ENCODE results near the gene SYPL1.

Gene SYPL1

DNA sequence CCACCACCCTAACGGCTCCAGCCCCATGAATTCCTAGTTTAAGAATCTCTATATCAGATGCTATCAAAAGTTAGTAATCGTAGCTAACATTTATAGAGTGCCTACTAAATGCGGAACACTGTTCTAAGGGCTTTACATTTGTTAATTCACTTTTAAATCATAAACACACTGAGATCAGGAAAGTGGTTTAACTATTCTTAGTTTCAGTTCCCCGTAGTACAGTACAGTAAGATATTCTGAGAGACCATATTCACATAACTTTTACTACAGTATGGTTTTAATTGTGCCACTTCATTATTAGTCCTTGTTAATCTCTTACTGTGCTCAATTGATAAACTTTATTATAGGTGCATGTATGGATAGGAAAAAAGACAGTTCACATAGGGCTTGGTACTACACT lies 22.5 kb downstream of the SYPL1 start:
- DNase-seq: no peak

DNA sequence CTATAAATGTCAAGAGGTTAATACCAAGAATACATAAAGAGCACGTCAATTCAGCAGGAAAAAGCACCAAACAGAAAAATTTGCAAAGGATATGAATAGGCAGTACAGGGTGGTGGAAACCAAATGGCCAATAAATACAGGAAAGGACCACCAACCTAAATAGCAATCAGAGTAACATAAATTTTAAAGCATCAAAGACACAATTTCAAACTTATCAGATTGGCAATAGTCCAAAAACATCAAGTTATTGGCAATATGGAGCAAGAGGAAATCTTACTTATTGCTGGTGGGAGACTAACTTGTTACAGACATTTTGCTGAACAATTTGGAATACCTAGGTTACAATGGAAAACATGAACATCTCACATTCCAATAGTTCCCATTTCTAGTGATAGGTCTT lies 24.1 kb downstream of the SYPL1 start:
- no peak for DNase-seq

DNA sequence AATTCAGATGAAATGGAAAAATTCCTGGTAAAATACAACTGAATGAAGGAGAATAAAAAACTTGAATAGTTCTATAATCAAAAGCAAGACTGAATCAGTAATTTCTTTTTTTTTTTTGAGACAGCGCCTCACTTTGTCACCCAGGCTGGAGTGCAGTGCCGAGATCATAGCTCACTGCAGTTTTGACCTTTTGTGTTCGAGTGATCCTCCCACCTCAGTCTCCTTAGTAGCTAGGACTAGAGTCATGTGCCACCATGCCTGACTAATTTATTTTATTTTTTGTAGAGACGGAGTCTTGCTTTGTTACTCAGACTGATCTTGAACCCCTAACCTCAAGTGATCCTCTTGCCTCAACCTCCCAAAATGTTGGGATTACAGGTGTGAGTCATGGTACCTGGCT lies 26.1 kb downstream of the SYPL1 start:
- no peak for DNase-seq

DNA sequence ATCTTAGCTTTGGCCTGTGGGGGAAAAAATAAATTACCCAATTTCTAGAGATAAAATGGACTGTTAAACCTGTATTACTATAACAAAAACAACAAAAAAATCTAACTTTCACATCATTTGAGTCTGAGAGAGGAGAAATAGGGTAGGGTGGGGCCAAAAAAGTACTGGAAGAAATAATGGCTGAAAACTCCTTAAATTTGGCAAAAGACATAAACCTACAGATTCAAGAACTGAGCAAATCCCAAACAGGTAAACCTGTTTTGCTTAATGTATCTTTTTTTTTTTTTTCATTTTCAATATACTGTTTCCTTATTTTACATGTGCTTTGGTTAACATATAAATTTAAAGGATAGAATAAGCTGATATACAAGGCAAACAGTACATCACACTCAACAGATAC lies 27.1 kb downstream of the SYPL1 start:
- no peak for DNase-seq

DNA sequence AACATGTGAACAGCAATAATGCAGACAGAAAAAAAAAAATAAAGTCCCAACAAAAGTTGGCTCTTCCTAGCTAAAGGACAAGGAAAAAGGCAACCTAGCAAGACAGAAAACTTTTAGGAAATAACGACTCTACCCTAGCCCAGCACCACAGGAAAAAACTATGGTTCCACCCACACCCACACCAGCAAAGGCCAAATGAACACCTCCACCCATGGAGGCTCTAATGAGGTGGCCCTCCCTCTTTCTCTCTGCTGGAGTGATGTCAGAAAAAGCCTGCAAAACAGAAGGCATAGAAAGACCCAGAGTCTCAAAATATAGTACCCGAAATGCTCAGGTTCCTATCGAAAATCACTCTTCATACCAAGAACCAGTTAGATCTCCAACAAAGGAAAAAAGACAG lies 28.4 kb downstream of the SYPL1 start:
- DNase-seq: no peak

DNA sequence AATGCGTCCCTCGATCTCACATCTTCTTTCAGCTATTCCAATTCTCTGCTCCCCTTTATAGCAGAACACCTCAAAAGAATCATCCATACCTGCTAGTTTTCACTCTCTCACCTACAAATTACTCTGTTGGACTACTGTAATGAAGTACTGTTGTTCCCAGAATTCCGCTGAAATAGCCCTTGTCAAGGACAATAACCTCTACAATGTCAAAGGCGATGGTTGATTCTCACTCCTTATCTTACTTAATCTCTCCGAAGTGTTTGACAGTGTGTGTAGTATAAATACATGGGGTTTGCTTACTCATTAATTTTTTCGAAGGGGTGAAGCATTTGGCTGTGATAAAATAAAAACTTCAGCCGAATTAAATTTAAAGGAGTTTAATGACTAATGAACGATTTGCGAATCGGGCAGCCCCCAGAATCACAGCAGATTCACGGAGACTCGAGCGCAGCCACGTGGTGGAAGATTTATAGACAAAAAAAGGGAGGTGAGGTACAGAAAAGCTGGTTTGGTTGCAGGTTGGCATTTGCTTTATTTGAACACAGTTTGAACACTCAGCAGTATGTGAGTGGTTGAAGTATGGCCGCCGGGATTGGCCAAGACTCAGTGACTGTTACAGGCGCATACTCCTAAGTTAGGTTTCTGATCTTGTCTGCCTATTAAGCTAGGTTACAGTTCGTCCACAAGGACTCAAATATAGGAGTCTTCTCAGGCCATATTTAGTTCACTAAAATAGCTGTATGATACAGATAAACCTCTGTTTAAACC lies 29.8 kb downstream of the SYPL1 start:
- DNase-seq: no peak

DNA sequence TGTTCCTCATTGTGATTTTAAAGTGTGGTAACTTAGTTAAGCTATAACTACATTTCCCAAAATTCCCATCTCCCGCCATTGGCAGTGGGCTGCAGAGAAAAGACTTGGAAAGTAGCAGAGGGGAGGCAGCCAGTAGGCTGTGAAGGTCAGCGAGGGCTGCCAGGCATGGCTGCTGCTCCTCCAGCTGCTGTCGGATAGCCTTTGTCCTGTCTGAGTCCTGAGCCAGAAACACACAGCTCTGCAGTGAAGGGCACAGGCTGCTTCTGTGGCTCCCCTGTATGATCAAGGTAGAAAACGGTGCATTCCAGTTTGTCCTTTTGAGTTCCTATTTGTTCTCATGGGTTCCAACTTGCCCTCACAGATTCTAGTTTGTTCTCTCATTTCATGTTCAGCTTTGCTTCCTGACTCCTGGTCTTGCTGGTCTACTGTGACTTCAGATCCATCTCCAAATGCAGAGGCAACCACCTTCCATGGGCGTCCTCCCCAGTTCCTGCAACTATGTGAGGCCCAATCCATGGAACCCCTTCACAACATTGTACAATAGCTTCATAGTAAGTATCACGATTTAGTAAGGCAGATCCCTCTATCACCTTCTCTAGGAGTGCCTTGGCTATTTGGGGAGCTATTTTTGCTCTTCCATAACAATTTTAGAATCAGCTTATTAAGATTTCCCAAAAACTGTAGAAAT lies 31.7 kb downstream of the SYPL1 start:
- no peak for DNase-seq

DNA sequence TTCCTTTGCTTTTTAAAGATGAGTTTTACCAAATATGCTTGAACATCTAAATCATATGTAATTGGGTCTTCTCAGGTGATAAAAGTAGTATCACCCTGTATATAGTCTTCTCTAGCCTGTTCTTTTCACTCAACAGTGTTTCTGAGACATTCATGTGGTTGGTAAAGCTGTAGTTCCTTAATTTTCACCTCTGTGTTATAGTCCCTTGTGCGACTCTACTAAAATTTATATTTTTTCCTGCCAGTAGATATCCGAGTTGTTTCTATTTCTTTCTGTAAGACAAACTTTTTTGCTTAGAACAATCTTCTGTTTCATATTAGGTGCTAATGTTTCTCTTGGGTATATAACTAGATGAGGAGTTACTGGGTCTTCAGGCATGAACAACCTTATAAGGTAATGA lies 35.6 kb downstream of the SYPL1 start:
- DNase-seq: no peak

DNA sequence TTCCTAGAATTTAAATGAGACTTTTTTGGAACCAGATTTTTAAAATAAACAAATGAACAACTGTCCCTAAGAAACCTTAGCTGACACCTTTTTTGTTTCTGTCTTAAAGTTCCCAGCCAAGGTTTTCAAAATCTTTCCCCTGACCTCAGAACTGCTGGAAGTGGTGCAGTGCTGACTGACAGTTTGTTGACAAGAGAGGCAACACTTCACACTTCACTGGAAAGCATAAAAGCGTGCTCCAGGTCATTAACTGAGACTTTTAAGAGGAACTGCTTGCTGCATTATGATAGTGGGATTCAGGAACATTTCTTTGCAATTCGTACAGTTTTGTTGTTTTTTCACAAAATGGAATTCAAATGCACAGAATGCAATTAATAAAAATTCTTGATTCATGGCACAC lies 36.2 kb downstream of the SYPL1 start:
- no peak for DNase-seq

DNA sequence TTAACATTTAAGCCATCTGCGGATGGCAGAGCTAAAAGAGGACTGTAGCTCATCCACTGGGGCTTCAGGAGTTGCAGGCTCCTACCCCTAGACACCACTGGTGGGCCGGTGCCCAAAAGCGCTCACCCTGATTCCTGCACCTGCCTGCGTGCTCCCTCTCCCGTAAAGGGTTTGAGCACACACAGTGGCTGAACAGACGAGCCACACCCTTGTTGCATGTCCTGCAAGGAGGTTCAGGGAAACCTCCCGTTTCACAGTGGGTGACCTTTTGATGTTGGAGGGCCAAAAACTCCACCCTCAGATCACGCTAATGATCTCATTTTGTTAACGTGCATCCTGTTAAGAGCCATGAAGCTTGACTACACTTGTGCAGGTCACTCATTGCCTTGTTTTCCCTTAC lies 37.9 kb downstream of the SYPL1 start:
- no peak for DNase-seq

DNA sequence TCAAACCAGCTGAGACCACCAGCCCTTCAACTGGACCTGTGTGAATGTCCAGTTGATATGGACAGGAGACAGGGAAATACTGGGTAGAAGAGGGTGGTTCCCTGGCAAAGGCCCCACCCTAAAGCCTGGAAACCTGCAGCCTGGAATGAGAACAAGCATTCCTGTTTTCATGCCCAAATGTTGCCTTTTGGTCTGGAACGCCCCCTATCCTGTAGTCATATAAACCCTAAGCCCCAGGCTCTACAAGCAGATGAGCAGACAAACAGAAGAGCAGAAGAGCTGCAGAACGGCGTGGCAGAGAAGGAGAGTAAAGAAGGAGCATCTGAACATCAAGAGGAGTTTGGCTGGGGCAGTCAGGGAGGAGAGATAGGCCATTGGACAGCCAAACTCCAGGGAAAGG lies 38.4 kb downstream of the SYPL1 start:
- no peak for DNase-seq

DNA sequence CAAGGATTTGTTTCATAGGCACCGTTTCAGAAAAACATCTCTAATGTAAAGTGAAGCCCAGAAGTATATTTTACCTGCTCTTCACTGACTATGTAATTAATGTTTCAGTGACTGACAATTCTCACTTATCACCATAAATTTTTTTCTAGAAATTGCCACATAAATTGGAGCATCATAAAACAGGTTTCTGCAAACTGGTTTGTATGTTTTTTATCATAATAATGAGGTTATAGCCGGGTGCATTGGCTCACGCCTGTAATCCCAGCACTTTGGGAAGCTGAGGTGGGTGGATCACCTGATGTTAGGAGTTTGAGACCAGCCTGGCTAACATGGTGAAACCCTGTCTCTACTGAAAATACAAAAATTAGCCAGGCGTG lies 39.4 kb downstream of the SYPL1 start:
- DNase-seq: no peak

DNA sequence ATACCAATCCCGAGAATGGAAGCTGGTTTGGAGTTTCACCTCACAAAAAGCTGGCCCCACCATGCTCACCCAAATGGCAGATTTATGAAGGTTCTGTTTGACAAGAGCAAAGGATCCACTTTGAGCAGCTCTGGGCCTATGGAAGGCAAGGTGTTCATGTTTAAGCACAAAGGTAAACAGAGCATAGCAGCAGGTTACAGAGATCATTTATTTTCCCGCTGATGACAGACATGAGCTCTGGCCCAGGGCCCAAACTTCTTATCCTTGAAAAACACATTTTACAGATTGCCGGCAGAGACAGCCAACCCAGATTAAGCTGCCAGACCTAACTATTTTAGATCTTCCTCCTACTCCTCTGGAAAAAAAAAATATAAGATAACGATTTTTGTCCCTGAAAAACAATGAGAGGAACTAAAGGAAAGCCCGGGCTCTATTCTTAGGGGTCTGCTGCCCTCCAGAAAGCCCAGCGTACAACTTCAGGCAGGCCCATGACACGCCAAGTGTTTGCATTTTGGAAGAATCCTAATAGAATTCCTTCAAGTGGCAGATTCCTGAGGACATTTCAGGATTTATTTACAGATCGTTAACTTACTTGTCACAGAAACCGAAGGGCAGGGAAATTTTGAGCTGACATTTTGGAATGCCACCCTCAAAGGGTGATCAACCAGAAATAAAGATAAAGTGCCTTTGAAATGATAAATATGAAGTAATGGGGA lies 40.0 kb downstream of the SYPL1 start:
- no peak for DNase-seq

DNA sequence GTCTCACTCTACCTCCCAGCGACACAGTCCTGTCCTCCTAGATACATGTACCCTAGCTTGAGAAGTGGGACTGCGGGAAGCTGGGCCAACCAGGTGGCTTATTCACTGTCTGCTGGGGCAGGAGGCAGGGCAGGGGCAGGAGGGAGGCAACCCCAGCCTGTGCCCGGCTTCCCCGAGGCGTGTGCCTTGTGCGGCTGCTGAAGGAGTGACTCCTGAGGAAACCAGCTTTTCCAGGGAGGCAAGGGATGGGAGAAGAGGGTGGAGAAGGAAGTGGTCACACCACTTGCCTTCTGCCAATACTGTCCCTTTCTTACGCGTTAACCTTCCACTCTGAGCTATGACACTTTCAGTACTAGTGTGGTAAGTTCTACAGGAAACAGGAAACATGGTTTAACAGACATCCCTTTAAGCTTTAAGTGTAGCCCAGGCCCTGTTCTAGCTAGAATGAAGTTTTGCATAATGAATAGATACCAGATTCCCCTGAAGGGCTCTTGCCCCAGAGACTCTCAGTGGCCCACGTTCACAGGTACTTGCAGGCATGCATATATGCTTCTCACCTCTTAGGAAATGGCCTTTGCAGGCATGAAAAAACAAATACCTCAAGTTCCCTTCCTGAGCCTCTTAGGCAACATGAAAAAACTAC lies 40.6 kb downstream of the SYPL1 start:
- peak; percentile 56 for DNase-seq

DNA sequence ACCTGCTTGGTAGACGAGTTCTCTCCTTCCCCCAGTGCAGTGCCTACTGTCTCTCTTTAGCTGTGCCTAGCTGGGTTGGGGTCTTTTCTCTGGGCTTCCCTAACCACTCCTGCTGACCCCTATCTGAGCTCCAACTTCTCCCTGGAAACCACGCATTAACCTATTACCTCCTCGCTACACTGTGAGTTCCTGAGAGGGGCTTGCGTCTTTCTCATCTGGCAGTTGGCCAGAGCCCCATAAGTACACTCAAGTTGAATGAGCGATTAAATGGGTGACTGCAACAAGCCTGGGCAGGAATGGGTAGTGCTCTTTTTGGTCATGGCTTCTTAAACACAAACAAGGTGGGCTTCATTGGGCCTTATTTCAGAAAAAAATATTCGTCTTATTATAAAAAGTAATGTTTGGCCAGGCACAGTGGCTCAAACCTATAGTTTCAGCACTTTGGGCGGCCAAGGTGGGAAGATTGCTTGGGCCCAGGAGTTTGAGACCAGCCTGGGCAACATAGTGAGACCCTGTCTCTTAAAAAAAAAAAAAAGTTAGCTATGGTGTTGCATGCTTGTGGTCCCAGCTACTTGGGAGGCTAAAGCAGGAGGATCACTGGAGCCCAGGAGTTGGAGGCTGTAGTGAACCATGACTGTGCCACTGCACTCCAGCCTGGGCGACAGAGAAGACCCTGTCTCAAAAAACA lies 41.4 kb downstream of the SYPL1 start:
- DNase-seq: no peak

DNA sequence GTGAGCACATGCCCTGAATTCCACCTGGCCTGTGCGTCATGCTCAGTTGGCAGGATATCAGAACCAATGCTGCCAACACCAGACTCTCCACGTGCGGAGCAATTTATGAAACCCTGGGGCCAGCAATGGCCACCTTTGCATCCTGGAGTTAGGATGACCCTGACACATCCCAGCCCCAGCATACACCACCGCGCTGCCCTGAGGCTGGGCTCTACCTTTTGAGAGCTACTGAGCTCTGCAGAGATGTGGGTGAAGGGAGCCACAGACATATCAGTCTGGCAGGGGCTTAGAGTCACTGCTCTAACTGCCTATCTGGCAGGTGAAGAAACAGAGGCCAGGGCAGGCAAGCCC lies 41.9 kb downstream of the SYPL1 start:
- DNase-seq: no peak

DNA sequence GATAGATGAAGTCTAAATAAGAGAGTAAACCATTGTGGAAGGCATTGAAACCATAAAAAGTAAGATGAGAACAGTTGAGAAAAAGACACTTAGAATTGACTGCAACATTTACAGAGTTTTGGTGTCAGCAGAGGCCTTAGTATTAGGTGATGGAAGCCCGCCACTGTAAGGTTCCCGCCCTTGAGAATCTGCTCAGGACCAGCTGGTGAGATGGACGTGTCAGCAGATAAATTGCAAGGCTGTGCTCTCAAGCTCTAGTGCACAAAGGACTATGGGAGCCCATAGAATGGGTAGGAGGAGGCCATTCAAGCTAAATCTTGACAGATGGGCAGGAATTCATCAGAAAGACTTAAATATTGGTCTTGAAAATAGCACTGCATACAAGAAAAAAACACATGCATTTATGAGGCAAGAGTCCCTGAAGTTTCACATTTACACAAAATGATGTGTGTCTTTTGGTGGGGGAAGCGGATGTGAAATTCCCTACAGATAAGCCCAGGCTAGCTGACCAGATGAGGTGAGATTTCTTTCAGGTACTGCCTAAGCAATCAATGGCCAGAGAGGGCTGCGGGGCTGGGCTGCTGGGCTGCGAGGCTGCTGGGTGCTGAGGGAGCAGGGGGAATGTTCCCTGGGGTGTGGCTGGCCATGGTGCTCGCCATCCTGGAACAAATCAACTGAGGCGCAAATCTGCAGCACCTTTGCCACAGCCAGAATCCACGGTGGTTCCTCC lies 42.5 kb downstream of the SYPL1 start:
- no peak for DNase-seq

DNA sequence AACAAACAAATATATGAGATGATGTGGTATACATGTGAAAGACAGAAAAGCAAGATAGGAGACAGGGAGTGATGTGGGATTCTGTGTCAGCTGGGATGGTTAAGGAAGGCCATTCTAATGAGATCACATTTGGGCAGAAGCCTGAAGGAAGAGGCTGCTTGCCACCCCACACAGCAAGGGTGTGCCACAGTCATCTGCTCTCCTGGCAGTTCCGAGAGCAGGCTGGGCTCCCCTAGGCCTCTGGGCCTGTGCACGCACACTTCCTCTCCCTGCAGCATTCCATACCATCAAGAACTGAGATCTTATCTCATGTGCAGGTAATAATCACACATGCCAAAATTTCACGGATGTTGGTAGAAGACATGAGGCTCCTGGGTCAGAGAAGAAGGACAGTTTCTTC lies 43.1 kb downstream of the SYPL1 start:
- no peak for DNase-seq

DNA sequence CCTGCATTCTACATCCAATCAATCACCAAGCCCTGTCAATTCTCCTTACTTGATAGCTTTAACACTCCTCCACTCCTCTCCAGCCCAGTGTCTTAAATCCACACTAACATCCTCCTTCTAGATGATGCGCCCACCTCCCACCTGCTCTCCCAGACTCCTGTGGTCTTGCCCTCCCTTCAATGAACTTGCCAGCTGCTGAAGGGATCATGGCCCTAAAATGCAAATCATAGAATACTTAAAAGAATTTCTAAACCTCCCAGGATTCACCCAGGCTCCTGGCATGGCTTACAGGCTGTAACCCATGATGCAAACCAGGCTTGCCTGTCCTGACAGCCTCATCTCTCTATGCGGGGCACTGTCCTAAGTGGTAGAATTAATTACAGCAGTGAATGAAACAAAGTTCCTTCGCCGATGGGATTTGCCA lies 43.6 kb downstream of the SYPL1 start:
- DNase-seq: no peak

DNA sequence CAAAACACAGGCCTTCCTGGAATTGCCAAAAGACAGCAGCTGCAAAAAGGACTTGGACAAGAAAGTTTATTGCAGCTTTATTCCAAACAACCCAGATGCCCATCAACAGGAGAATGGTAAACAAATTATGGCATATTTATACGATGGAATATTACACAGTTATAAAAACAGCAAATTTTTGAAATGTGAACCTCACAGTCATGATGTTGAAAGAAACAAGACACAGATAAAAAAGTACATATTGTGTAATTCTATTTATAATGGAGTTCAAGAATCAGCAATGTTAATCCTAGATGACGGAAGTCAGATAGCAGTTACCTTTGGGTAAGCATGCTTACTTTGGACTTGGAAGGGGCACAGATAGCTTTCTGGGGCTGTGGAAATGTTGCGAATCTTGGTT lies 44.4 kb downstream of the SYPL1 start:
- DNase-seq: no peak

DNA sequence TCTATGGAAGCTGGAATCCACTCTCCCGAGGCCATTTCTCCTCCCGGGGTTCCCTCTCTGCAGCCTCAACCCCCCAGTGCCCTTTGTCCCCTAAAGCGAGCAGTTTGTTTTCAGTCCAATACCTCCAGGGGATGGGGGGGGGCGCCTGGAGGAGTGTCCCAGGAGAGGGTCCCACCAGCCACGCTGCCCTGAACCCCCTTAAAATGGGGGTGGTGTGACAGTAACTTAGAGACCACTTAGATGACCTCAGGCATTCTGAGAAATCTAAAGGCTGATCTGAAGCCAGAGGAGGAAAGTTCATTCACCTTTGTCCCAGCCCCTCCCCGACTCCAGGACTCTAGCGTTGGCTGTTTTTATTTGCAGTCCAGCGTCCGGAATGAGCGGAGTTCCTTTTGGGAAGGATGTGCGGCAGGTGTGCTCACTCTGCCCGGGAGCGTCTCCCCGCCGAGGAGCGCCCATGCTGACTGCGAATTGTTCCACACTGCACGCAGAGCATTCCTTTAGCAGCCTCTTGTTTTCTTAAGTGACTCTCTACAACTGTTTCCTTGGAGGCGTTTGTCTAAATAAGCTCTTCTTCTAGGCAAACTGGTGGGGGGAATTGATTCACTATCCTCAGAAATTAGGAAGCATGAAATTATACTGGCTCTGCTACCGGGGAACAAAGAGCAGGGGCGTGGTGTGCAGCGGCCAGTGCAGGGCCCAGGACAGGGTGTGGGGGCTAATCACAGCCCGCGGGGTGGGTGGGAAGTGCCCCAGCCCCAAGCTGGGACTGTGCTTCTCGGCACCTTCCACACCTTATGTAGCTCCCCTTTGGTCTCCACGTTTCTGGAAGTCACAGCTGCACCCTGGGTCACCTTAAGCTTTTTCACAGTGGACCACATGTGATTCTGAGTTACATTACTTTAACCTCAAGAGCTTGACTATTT lies 46.3 kb downstream of the SYPL1 start:
- DNase-seq: no peak
